ENCODE measurements around the gene NFILZ. TPM values are rescaled to one million over a fixed set of nuclear protein-coding genes. Genes with fewer than 3 reads are reported as not detected.

NFILZ gene
- total RNA-seq, 1 experiment from 2014 or later: not detected

DNA sequence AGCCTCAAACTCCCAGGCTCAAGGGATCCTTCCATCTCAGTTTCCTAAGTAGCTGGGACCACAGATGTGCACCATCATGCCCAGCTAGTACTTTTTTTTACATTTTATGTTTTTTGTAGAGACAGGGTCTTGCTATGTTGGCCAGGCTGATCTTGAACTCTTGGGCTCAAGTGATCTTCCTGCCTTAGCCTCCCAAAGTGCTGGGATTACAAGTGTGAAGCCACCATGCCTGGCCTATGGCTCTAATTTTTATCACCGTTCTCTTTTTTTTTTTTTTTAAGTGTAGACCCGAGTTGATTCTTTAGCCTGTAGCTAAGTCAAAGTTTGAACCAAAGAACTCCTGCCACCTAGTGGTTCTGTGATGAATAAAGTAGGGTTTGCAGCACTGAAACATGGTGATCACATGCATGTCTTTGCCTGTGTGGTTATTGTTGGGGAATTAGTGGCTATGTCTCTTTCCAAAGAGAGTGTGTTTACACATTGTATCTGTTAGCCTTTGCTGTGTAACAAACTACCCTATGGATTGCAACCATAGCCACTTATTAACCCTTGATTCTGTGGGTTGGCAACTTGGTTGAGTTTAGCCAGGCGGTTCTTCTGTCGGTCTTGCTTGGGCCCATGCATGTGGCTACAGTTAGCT is 11.6 kb downstream of the NFILZ start:
- H3K79me2 ChIP-seq (ENCODE audit: insufficient read depth, low read length): no peaks in the 10 kb centered on the region
- no peak for TF ChIP-seq POLR2A (IDR thresholded peaks at IDR 0.05; ENCODE audit: borderline replicate concordance, extremely low read depth, insufficient read depth, insufficient read length)
- TF ChIP-seq, protein P1, sequence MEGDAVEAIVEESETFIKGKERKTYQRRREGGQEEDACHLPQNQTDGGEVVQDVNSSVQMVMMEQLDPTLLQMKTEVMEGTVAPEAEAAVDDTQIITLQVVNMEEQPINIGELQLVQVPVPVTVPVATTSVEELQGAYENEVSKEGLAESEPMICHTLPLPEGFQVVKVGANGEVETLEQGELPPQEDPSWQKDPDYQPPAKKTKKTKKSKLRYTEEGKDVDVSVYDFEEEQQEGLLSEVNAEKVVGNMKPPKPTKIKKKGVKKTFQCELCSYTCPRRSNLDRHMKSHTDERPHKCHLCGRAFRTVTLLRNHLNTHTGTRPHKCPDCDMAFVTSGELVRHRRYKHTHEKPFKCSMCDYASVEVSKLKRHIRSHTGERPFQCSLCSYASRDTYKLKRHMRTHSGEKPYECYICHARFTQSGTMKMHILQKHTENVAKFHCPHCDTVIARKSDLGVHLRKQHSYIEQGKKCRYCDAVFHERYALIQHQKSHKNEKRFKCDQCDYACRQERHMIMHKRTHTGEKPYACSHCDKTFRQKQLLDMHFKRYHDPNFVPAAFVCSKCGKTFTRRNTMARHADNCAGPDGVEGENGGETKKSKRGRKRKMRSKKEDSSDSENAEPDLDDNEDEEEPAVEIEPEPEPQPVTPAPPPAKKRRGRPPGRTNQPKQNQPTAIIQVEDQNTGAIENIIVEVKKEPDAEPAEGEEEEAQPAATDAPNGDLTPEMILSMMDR (IDR thresholded peaks at IDR 0.05 in 2 of 3, conservative IDR thresholded peaks at IDR 0.05 in 1 of 3; ENCODE audit: borderline replicate concordance in 1 of 3, insufficient read depth in 1 of 3, low read depth in 2 of 3, low read length in 2 of 3): peak; percentile 68 to 76 (median 70); a peak in 5 of 6 replicates
- peak; percentile 63 for TF ChIP-seq RAD21 (IDR thresholded peaks at IDR 0.05; ENCODE audit: low read depth)
- H4K20me1 ChIP-seq (ENCODE audit: insufficient read depth): no peaks in the 10 kb centered on the region
- H3K27ac ChIP-seq (ENCODE audit: low read depth, low read length): no peak overlapping the region
- H3K4me2 ChIP-seq (ENCODE audit: low read length): no peak overlapping the region
- peak; percentile 84 for ATAC-seq
- H3K4me1 ChIP-seq (ENCODE audit: control insufficient read depth in 1 of 2, insufficient read depth in 2 of 2, low read length in 2 of 2): no peaks in the 10 kb centered on the region
- CTCF ChIA-PET: interaction anchor here (0.6 to 2.2 kb wide), 14 partner anchors 9 to 434 kb away, joined by 3 to 28 read pairs (median 4); partner anchors contain the start of genes ACTL9 and NFILZ
- POLR2A ChIA-PET: no interaction called here
- H3K9me3 ChIP-seq (ENCODE audit: control insufficient read depth in 1 of 2, insufficient read depth in 1 of 2, low read depth in 1 of 2, low read length in 2 of 2): no peaks in the 10 kb centered on the region
- H3K9me2 ChIP-seq (ENCODE audit: insufficient read depth): no peaks in the 10 kb centered on the region
- H3K9ac ChIP-seq (ENCODE audit: low read length): no peak overlapping the region
- peak overlapping the region; percentile 16 for H2AFZ ChIP-seq (ENCODE audit: low read depth, low read length, poor library complexity, severe bottlenecking)
- BruUV-seq (replicated peaks): no TSS peak
- no peak overlapping the region for H3K4me3 ChIP-seq (replicated peaks in 1 of 2; ENCODE audit: low read depth in 1 of 2, low read length in 2 of 2)
- DNase-seq (ENCODE audit: low read depth, low spot score): peak; percentile 51
- no peaks in the 10 kb centered on the region for H3K27me3 ChIP-seq (ENCODE audit: insufficient read depth, low read length)
- RAD21 ChIA-PET (ENCODE audit: low non-redundant PET in 1 of 2, low total read pairs in 2 of 2, uncharacterized antibody in 2 of 2, unreplicated experiment in 2 of 2): interaction anchor here (0.6 to 1.2 kb wide), 5 partner anchors 20 to 73 kb away, joined by 3 to 5 read pairs (median 4); no protein-coding TSS in a partner anchor
- H3K36me3 ChIP-seq (ENCODE audit: control insufficient read depth in 1 of 2, insufficient read depth in 2 of 2, low read length in 2 of 2): no peaks in the 10 kb centered on the region
- intact Hi-C loops (cut with micrococcal nuclease): loop anchor here (2.0 kb wide), 1 partner anchor 61 kb away; no protein-coding TSS in a partner anchor

DNA sequence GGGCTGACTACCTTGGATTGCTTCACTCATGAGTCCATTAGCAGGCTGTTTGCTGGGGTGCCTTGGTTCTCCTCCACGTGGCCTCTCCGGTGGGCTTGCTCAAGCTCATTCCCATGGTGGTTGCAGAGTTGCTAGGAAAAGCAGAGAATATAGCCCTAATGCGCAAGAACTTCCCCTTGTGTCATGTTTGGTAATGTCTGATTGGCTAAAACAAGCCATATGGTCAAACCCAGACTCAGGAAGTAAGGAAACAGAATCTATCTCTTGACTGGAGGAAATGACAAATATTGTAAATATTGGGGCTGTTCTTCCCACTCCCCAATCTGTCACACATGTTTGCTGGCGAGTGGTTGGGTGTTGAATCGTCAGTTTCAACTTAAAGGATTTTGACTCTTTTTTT is 12.1 kb downstream of the NFILZ start:
- Histone ChIP-seq H3K27me3 (ENCODE audit: insufficient read depth, low read length) (no peaks in the 10 kb centered on the region), H3K79me2 (ENCODE audit: insufficient read depth, low read length) (no peaks in the 10 kb centered on the region), H3K9me3 (ENCODE audit: control insufficient read depth in 1 of 2, insufficient read depth in 1 of 2, low read depth in 1 of 2, low read length in 2 of 2) (no peaks in the 10 kb centered on the region), H3K27ac (ENCODE audit: low read depth, low read length) (no peak overlapping the region), H4K20me1 (ENCODE audit: insufficient read depth) (no peaks in the 10 kb centered on the region), H3K4me1 (ENCODE audit: control insufficient read depth in 1 of 2, insufficient read depth in 2 of 2, low read length in 2 of 2) (no peaks in the 10 kb centered on the region), H3K36me3 (ENCODE audit: control insufficient read depth in 1 of 2, insufficient read depth in 2 of 2, low read length in 2 of 2) (no peaks in the 10 kb centered on the region), H3K9ac (ENCODE audit: low read length) (no peak overlapping the region), H3K4me2 (ENCODE audit: low read length) (no peak overlapping the region), H2AFZ (ENCODE audit: low read depth, low read length, poor library complexity, severe bottlenecking) (no peak overlapping the region), H3K9me2 (ENCODE audit: insufficient read depth) (no peaks in the 10 kb centered on the region), H3K4me3 (replicated peaks in 1 of 2; ENCODE audit: low read depth in 1 of 2, low read length in 2 of 2) (no peak overlapping the region)
- RAD21 ChIA-PET (ENCODE audit: low non-redundant PET in 1 of 2, low total read pairs in 2 of 2, uncharacterized antibody in 2 of 2, unreplicated experiment in 2 of 2): interaction anchor here in 1 of 2 experiments (0.7 to 1.2 kb wide), 3 partner anchors 20 to 51 kb away, joined by 3 to 5 read pairs (median 4); no protein-coding TSS in a partner anchor
- DNase-seq (ENCODE audit: low read depth, low spot score) (no peak), ATAC-seq (no peak)
- TF ChIP-seq, protein P2, sequence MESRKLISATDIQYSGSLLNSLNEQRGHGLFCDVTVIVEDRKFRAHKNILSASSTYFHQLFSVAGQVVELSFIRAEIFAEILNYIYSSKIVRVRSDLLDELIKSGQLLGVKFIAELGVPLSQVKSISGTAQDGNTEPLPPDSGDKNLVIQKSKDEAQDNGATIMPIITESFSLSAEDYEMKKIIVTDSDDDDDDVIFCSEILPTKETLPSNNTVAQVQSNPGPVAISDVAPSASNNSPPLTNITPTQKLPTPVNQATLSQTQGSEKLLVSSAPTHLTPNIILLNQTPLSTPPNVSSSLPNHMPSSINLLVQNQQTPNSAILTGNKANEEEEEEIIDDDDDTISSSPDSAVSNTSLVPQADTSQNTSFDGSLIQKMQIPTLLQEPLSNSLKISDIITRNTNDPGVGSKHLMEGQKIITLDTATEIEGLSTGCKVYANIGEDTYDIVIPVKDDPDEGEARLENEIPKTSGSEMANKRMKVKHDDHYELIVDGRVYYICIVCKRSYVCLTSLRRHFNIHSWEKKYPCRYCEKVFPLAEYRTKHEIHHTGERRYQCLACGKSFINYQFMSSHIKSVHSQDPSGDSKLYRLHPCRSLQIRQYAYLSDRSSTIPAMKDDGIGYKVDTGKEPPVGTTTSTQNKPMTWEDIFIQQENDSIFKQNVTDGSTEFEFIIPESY (IDR thresholded peaks at IDR 0.05; ENCODE audit: extremely low read depth, insufficient replicate concordance, low read length): no peak
- intact Hi-C loops (cut with micrococcal nuclease): loop anchor here (2.0 kb wide), 1 partner anchor 62 kb away; no protein-coding TSS in a partner anchor
- POLR2A ChIA-PET: no interaction called here
- no TSS peak for BruUV-seq (replicated peaks)
- CTCF ChIA-PET: interaction anchor here (1.0 to 2.2 kb wide), 8 partner anchors 9 to 433 kb away, joined by 4 to 28 read pairs (median 8); partner anchors contain the start of gene NFILZ

All from HCT116 (cell line).